ACC112 (cell line): ENCODE results near the gene POPDC2.

ENCODE experiments used
- H2AFZ ChIP-seq: fragments of 200-600 bp; sonication (generic); one replicate; pipeline ENCODE4 v1.6.0; 2017; ENCODE audit warnings: antibody characterized with exemption, low read length; ENCODE audit not compliant: unreplicated experiment
- H3K27ac ChIP-seq: fragments of 200-600 bp; sonication (generic); 2 replicates; pipeline ENCODE4 v1.5.1; 2014; ENCODE audit warnings: low read depth, mild to moderate bottlenecking, antibody characterized with exemption, low read length, moderate library complexity
- H3K27me3 ChIP-seq: fragments of 200-600 bp; sonication (generic); 2 replicates; pipeline ENCODE4 v1.6.1; 2014; ENCODE audit warnings: mild to moderate bottlenecking, antibody characterized with exemption, low read length, moderate library complexity, mixed read lengths; ENCODE audit not compliant: insufficient read depth
- H3K36me3 ChIP-seq: fragments of 200-600 bp; sonication (generic); 2 replicates; pipeline ENCODE4 v1.6.1; 2016; ENCODE audit warnings: mild to moderate bottlenecking, antibody characterized with exemption, low read length, moderate library complexity, mixed read lengths; ENCODE audit not compliant: insufficient read depth
- H3K4me1 ChIP-seq: fragments of 200-600 bp; sonication (generic); one replicate; pipeline ENCODE4 v1.6.1; 2016; ENCODE audit warnings: low read length, mixed read lengths; ENCODE audit not compliant: insufficient read depth, unreplicated experiment, control insufficient read depth
- H3K4me3 ChIP-seq: fragments of 200-600 bp; sonication (generic); 2 replicates; pipeline ENCODE4 v1.5.1; 2014; ENCODE audit warnings: mild to moderate bottlenecking, low read depth, low read length
- H3K79me2 ChIP-seq: fragments of 200-600 bp; sonication (generic); one replicate; pipeline ENCODE4 v1.6.0; 2016; ENCODE audit warnings: low read length; ENCODE audit not compliant: control insufficient read depth, unreplicated experiment, insufficient read depth

The POPDC2 gene

GRCh38 chr3:119613872-119614271, 46.5 kb downstream of the POPDC2 start:
- no peaks in the 10 kb centered on the region for H3K4me1 ChIP-seq
- H3K27me3 ChIP-seq = peaks cover 18% of the 10 kb centered on the region; the same call in 1 of the 2 replicates
- no peaks in the 10 kb centered on the region for H3K79me2 ChIP-seq
- no peak overlapping the region for H2AFZ ChIP-seq
- no peak overlapping the region for H3K4me3 ChIP-seq
- no peak overlapping the region for H3K27ac ChIP-seq
- H3K36me3 ChIP-seq = no peaks in the 10 kb centered on the region

- no peaks in the 10 kb centered on the region for H3K79me2 ChIP-seq
- H3K4me3 ChIP-seq = no peak overlapping the region
- no peak overlapping the region for H3K27ac ChIP-seq
- peaks cover 18% of the 10 kb centered on the region for H3K27me3 ChIP-seq
- no peaks in the 10 kb centered on the region for H3K4me1 ChIP-seq
- no peak overlapping the region for H2AFZ ChIP-seq
- H3K36me3 ChIP-seq = no peaks in the 10 kb centered on the region
These were observed 47.2 kb downstream of the POPDC2 start for GRCh38 chr3:119613201-119613600.

- Histone ChIP-seq H3K36me3 (no peaks in the 10 kb centered on the region), H3K4me1 (no peaks in the 10 kb centered on the region), H3K27ac (no peak overlapping the region), H2AFZ (no peak overlapping the region), H3K4me3 (no peak overlapping the region), H3K27me3 (peaks cover 28% of the 10 kb centered on the region), H3K79me2 (no peaks in the 10 kb centered on the region)
These were observed 48.7 kb downstream of the POPDC2 start for GRCh38 chr3:119611664-119612063.

GRCh38 chr3:119609301-119609700, 51.1 kb downstream of the POPDC2 start:
- Histone ChIP-seq H3K4me3 (no peak overlapping the region), H2AFZ (no peak overlapping the region)

GRCh38 chr3:119608405-119609000, 51.9 kb downstream of the POPDC2 start:
- Histone ChIP-seq H3K4me3 (no peak overlapping the region), H3K27ac (no peak overlapping the region), H2AFZ (no peak overlapping the region), H3K27me3 (peaks cover 28% of the 10 kb centered on the region), H3K4me1 (peaks cover 4% of the 10 kb centered on the region), H3K36me3 (no peaks in the 10 kb centered on the region), H3K79me2 (no peaks in the 10 kb centered on the region)

More at GRCh38 chr3:119609301-119609700, 51.1 kb downstream of the POPDC2 start:
- Histone ChIP-seq H3K27me3 (peaks cover 28% of the 10 kb centered on the region), H3K79me2 (no peaks in the 10 kb centered on the region), H3K27ac (no peak overlapping the region), H3K4me1 (peaks cover 4% of the 10 kb centered on the region), H3K36me3 (no peaks in the 10 kb centered on the region)

GRCh38 chr3:119604878-119605277, 55.5 kb downstream of the POPDC2 start:
- H3K79me2 ChIP-seq = no peaks in the 10 kb centered on the region
- no peak overlapping the region for H2AFZ ChIP-seq
- no peak overlapping the region for H3K4me3 ChIP-seq
- no peak overlapping the region for H3K27ac ChIP-seq
- H3K36me3 ChIP-seq = no peaks in the 10 kb centered on the region
- peaks cover 4% of the 10 kb centered on the region for H3K4me1 ChIP-seq
- peaks cover 16% of the 10 kb centered on the region; the same call in 1 of the 2 replicates for H3K27me3 ChIP-seq

- no peaks in the 10 kb centered on the region for H3K79me2 ChIP-seq
- no peaks in the 10 kb centered on the region for H3K36me3 ChIP-seq
- H3K4me1 ChIP-seq = peaks cover 4% of the 10 kb centered on the region
- no peak overlapping the region for H3K4me3 ChIP-seq
- 0 out of 2 replicates have a peak, but pooled peaks cover 6% of the 10 kb centered on the region for H3K27me3 ChIP-seq
- no peak overlapping the region for H3K27ac ChIP-seq
- no peak overlapping the region for H2AFZ ChIP-seq
These were observed 57.7 kb downstream of the POPDC2 start for GRCh38 chr3:119602676-119603075.

- peaks cover 4% of the 10 kb centered on the region for H3K4me1 ChIP-seq
- no peak overlapping the region for H3K27ac ChIP-seq
- H3K27me3 ChIP-seq = no peaks in the 10 kb centered on the region
- no peak overlapping the region for H2AFZ ChIP-seq
- no peaks in the 10 kb centered on the region for H3K79me2 ChIP-seq
- H3K4me3 ChIP-seq = no peak overlapping the region
- H3K36me3 ChIP-seq = no peaks in the 10 kb centered on the region
These were observed 59.2 kb downstream of the POPDC2 start for GRCh38 chr3:119601154-119601553.

- H3K4me3 ChIP-seq = no peak overlapping the region
- H3K4me1 ChIP-seq = peaks cover 7% of the 10 kb centered on the region
- H3K36me3 ChIP-seq = no peaks in the 10 kb centered on the region
- no peak overlapping the region for H2AFZ ChIP-seq
- no peaks in the 10 kb centered on the region for H3K79me2 ChIP-seq
- no peak overlapping the region for H3K27ac ChIP-seq
- H3K27me3 ChIP-seq = no peaks in the 10 kb centered on the region
These were observed 59.7 kb downstream of the POPDC2 start for GRCh38 chr3:119600732-119601131.

GRCh38 chr3:119599558-119600174, 60.7 kb downstream of the POPDC2 start:
- H3K4me1 ChIP-seq = peaks cover 8% of the 10 kb centered on the region
- no peak overlapping the region for H3K27ac ChIP-seq
- no peak overlapping the region for H3K4me3 ChIP-seq
- H3K79me2 ChIP-seq = no peaks in the 10 kb centered on the region
- no peaks in the 10 kb centered on the region for H3K27me3 ChIP-seq
- no peak overlapping the region for H2AFZ ChIP-seq
- H3K36me3 ChIP-seq = no peaks in the 10 kb centered on the region

GRCh38 chr3:119598410-119599098, 61.8 kb downstream of the POPDC2 start:
- H3K4me3 ChIP-seq = no peak overlapping the region
- no peak overlapping the region for H3K27ac ChIP-seq
- H3K79me2 ChIP-seq = no peaks in the 10 kb centered on the region
- no peaks in the 10 kb centered on the region for H3K36me3 ChIP-seq
- H2AFZ ChIP-seq = no peak overlapping the region
- H3K4me1 ChIP-seq = peaks cover 8% of the 10 kb centered on the region
- H3K27me3 ChIP-seq = no peaks in the 10 kb centered on the region
